HCT116 (cell line): ENCODE results near the gene HOXA2. TPM values are rescaled to one million over a fixed set of nuclear protein-coding genes. Genes with fewer than 3 reads are reported as not detected.

Experiments
- ATAC-seq: fragments of 200-7000 bp; cut with Tn5 transposase; 2 replicates; pipeline ENCODE4 v1.9.1; 2020; ENCODE audit warnings: mild to moderate bottlenecking, moderate library complexity
- BruUV-seq: library from RNA; stranded (reverse); fragments of 400-500 nt; replicated peaks from 2 replicates; lab custom pipeline; 2021; lab: Mats Ljungman, UMichigan
- CTCF ChIA-PET: fragments of 300-600 bp; sonication (Branson Sonifier 250); formaldehyde crosslinking; loops from one replicate; lab custom pipeline; 2021; ENCODE audit warnings: antibody characterized with exemption; lab: Charles Lee
- POLR2A ChIA-PET: fragments of 300-600, 350-600 bp; sonication (Branson Sonifier 250); formaldehyde crosslinking; loops from one replicate; lab custom pipeline; 2021; ENCODE audit warnings: antibody characterized with exemption; lab: Charles Lee
- RAD21 ChIA-PET, 2 experiments: fragments of 300-600 bp; sonication (Branson Sonifier 250); formaldehyde crosslinking; loops; one replicate each; lab custom pipeline; 2023; ENCODE audit warnings: low total read pairs in 2 of 2; ENCODE audit not compliant: uncharacterized antibody in 2 of 2, unreplicated experiment in 2 of 2, low non-redundant PET in 1 of 2; lab: Charles Lee
- DNase-seq: peaks from one replicate; pipeline ENCODE4 v3.0.0-alpha.2; 2010; ENCODE audit warnings: low read depth, low spot score
- H2AFZ ChIP-seq: fragments of 200-600 bp; shearing (Covaris generic), sonication (generic); 2 replicates; pipeline ENCODE4 v1.6.1; 2017; ENCODE audit warnings: low read depth, mixed run types, mixed read lengths, antibody characterized with exemption, low read length; ENCODE audit not compliant: poor library complexity, severe bottlenecking
- H3K27ac ChIP-seq: 2 replicates; pipeline ENCODE4 v1.5.1; 2012; ENCODE audit warnings: low read depth, low read length
- H3K27me3 ChIP-seq: fragments of 200-600 bp; sonication (generic); 2 replicates; pipeline ENCODE4 v1.6.1; 2016; ENCODE audit warnings: mixed run types, low read length, mixed read lengths; ENCODE audit not compliant: insufficient read depth
- H3K36me3 ChIP-seq, 2 experiments: fragments of 200-500 bp in 1 of 2; fragments of 200-600 bp in 1 of 2; sonication (Bioruptor generic) in 1 of 2; sonication (generic) in 1 of 2; 2 replicates each; pipeline versions ENCODE4 v1.5.1 to v1.6.1; 2014 to 2016; ENCODE audit warnings: low read length in 2 of 2, inconsistent platforms in 1 of 2, mixed read lengths in 1 of 2, mixed run types in 1 of 2; ENCODE audit not compliant: insufficient read depth in 2 of 2, control insufficient read depth in 1 of 2
- H3K4me1 ChIP-seq, 2 experiments: fragments of 200-600 bp in 1 of 2; sonication (generic) in 1 of 2; 2 replicates each; pipeline versions ENCODE4 v1.5.1 to v1.6.1; 2012 to 2017; ENCODE audit warnings: low read length in 2 of 2, inconsistent platforms in 1 of 2, mild to moderate bottlenecking in 1 of 2, mixed read lengths in 1 of 2, mixed run types in 1 of 2, moderate library complexity in 1 of 2; ENCODE audit not compliant: insufficient read depth in 2 of 2, control insufficient read depth in 1 of 2
- H3K4me2 ChIP-seq: fragments of 200-600 bp; sonication (generic); 2 replicates; pipeline ENCODE4 v1.6.1; 2017; ENCODE audit warnings: mixed run types, low read length, mixed read lengths
- H3K4me3 ChIP-seq, 2 experiments: fragments of 200-600 bp in 1 of 2; sonication (generic) in 1 of 2; replicated peaks in 1 of 2; 2 replicates each; pipeline ENCODE4 v1.5.1; 2011 to 2016; ENCODE audit warnings: low read length in 2 of 2, control low read depth in 1 of 2, low read depth in 1 of 2, mild to moderate bottlenecking in 1 of 2, mixed read lengths in 1 of 2, mixed run types in 1 of 2
- H3K79me2 ChIP-seq: fragments of 200-600 bp; sonication (generic); 2 replicates; pipeline ENCODE4 v1.6.1; 2017; ENCODE audit warnings: mild to moderate bottlenecking, mixed run types, low read length, moderate library complexity, mixed read lengths; ENCODE audit not compliant: insufficient read depth
- H3K9ac ChIP-seq: fragments of 200-600 bp; sonication (generic); 2 replicates; pipeline ENCODE4 v1.6.1; 2016; ENCODE audit warnings: low read length, mixed read lengths
- H3K9me2 ChIP-seq: fragments of 200-600 bp; sonication (generic), shearing (Covaris generic); 2 replicates; pipeline ENCODE4 v1.6.1; 2017; ENCODE audit warnings: mixed run types, mild to moderate bottlenecking, moderate library complexity; ENCODE audit not compliant: insufficient read depth
- H3K9me3 ChIP-seq, 2 experiments: fragments of 200-500 bp in 1 of 2; fragments of 200-600 bp in 1 of 2; sonication (Bioruptor generic) in 1 of 2; sonication (generic) in 1 of 2; 2 replicates each; pipeline ENCODE4 v1.6.1; 2014 to 2017; ENCODE audit warnings: low read length in 2 of 2, mixed read lengths in 2 of 2, inconsistent platforms in 1 of 2, low read depth in 1 of 2, mild to moderate bottlenecking in 1 of 2, mixed run types in 1 of 2, moderate library complexity in 1 of 2; ENCODE audit not compliant: control insufficient read depth in 1 of 2, insufficient read depth in 1 of 2
- H4K20me1 ChIP-seq: fragments of 200-600 bp; sonication (generic), shearing (Covaris generic); 2 replicates; pipeline ENCODE4 v1.6.1; 2017; ENCODE audit warnings: mixed run types, mild to moderate bottlenecking, moderate library complexity; ENCODE audit not compliant: insufficient read depth
- CBX3 ChIP-seq: IDR thresholded peaks from 2 replicates; pipeline ENCODE4 v1.6.1; 2012; ENCODE audit warnings: low read depth
- CEBPB ChIP-seq: IDR thresholded peaks from 2 replicates; pipeline ENCODE4 v1.6.1; 2012; ENCODE audit warnings: low read depth
- EGR1 ChIP-seq: IDR thresholded peaks from 2 replicates; pipeline ENCODE4 v1.6.1; 2012; ENCODE audit warnings: low read depth
- ELF1 ChIP-seq: IDR thresholded peaks from 2 replicates; pipeline ENCODE4 v1.6.1; 2012; ENCODE audit warnings: low read depth, borderline replicate concordance
- JUND ChIP-seq: IDR thresholded peaks from 2 replicates; pipeline ENCODE4 v1.6.1; 2012
- POLR2A ChIP-seq: IDR thresholded peaks from 2 replicates; pipeline ENCODE4 v1.7.0; 2011; ENCODE audit warnings: borderline replicate concordance; ENCODE audit not compliant: insufficient read depth, insufficient read length; ENCODE audit errors: extremely low read depth
- POLR2AphosphoS5 ChIP-seq: IDR thresholded peaks from 2 replicates; pipeline ENCODE4 v1.6.1; 2011; ENCODE audit warnings: mild to moderate bottlenecking, low read depth, low read length, moderate library complexity
- SIN3A ChIP-seq: IDR thresholded peaks from 2 replicates; pipeline ENCODE4 v1.6.1; 2012; ENCODE audit warnings: low read depth
- SP1 ChIP-seq: IDR thresholded peaks from 2 replicates; pipeline ENCODE4 v1.6.1; 2012; ENCODE audit warnings: low read depth
- SRF ChIP-seq: IDR thresholded peaks from 2 replicates; pipeline ENCODE4 v1.6.1; 2012; ENCODE audit warnings: low read depth
- TCF7L2 ChIP-seq: IDR thresholded peaks from 2 replicates; pipeline ENCODE4 v1.7.0; 2011; ENCODE audit warnings: borderline replicate concordance, inconsistent platforms; ENCODE audit not compliant: insufficient read depth, insufficient read length; ENCODE audit errors: extremely low read depth
- ZNF274 ChIP-seq: fragments of 200-500 bp; sonication (Bioruptor generic); IDR thresholded peaks from 2 replicates; pipeline ENCODE4 v1.6.1; 2014; ENCODE audit warnings: mild to moderate bottlenecking, low read depth, low read length, inconsistent platforms
- intact Hi-C: fragments of 100-400 bp; cut with micrococcal nuclease; formaldehyde crosslinking; loops from 2 replicates; pipeline ENCODE4 v1.10.0; 2022
- total RNA-seq: library from RNA; stranded (reverse); gene quantifications from one replicate; pipeline ENCODE4 v1.2.1, GENCODE V29; 2021; ENCODE audit not compliant: unreplicated experiment
- TF ChIP-seq, protein P1 (sequence below): IDR thresholded peaks from 2 replicates; pipeline ENCODE4 v1.6.1; 2012; ENCODE audit warnings: low read depth
- TF ChIP-seq, protein P2 (sequence below), 3 experiments: fragments of 200-600 bp in 1 of 3; sonication (generic) in 1 of 3; IDR thresholded peaks in 2 of 3; conservative IDR thresholded peaks in 1 of 3; 2 replicates each; pipeline ENCODE4 v1.5.1; 2012 to 2017; ENCODE audit warnings: low read depth in 2 of 3, low read length in 2 of 3, antibody characterized with exemption in 1 of 3, borderline replicate concordance in 1 of 3, control low read depth in 1 of 3, mild to moderate bottlenecking in 1 of 3, mixed read lengths in 1 of 3, mixed run types in 1 of 3, moderate library complexity in 1 of 3; ENCODE audit not compliant: insufficient read depth in 1 of 3

Gene HOXA2
- total RNA-seq, 1 experiment from 2014 or later = 0.57 TPM

DNA sequence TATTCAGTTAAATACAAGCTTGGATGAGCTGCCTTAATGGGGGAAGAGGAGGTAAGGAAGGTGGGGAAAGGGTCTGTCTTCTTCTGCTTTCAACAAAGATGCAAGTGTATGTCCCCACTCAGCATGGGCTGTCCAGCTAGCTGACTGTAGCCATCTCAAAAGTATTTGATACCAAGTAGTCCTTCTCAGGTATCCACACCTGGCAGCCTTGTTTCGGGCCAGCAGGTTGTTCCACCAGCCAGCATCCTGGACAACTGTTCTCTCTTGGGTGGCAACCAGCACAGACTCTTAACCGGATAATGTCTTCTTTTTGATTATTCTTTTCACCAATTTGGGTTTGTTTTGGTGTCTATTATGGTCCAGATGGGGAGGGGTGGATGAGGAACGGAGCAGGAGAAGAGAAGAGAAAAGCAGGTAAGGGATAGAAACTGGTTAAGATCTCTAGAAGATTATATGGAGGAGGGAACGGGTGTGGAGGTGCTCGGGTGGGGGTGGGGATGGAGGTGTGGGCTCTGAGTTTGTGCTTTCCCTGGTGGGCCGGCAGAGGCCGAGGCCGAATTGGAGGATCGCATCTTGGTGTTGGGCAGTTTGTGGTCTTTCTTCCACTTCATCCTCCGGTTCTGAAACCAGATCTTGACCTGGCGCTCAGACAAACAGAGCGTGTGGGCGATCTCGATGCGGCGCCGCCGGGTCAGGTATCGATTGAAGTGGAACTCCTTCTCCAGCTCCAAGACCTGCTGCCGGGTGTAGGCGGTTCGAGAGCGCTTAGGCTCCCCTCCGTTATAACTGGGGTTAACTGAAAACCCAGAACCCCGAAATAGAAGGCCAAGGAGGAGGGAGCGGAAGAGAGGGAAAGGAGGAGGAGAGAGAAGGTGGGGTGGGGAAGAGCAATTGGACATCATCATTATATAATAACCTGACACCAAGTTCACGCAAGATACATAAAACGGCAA is 26.6 kb upstream of the HOXA2 start:
- no peak for TF ChIP-seq EGR1
- TF ChIP-seq ELF1 = no peak
- no peak for TF ChIP-seq CBX3
- TF ChIP-seq SRF = no peak
- TF ChIP-seq TCF7L2 = no peak
- no peak for ATAC-seq
- H3K79me2 ChIP-seq = no peaks in the 10 kb centered on the region
- ChIA-PET RAD21 (no interaction called here), POLR2A (interaction anchor here (1.0 to 1.1 kb wide), 2 partner anchors 9 to 14 kb away, joined by 3 to 4 read pairs; no protein-coding TSS in a partner anchor), CTCF (no interaction called here)
- BruUV-seq = no TSS peak
- H3K4me3 ChIP-seq = no peak overlapping the region
- H3K9me3 ChIP-seq = no peaks in the 10 kb centered on the region
- H3K4me2 ChIP-seq = peak overlapping the region; percentile 91; the same call in 1 of the 2 replicates
- intact Hi-C loops = no loop called here
- peaks cover 27% of the 10 kb centered on the region for H3K27me3 ChIP-seq
- DNase-seq = no peak
- no peaks in the 10 kb centered on the region for H3K9me2 ChIP-seq
- H2AFZ ChIP-seq = no peak overlapping the region
- peaks cover 23 to 75% of the 10 kb centered on the region in 2 experiments for H3K4me1 ChIP-seq
- H3K36me3 ChIP-seq = no peaks in the 10 kb centered on the region
- H4K20me1 ChIP-seq = no peaks in the 10 kb centered on the region
- H3K27ac ChIP-seq = no peak overlapping the region
- H3K9ac ChIP-seq = no peak overlapping the region

DNA sequence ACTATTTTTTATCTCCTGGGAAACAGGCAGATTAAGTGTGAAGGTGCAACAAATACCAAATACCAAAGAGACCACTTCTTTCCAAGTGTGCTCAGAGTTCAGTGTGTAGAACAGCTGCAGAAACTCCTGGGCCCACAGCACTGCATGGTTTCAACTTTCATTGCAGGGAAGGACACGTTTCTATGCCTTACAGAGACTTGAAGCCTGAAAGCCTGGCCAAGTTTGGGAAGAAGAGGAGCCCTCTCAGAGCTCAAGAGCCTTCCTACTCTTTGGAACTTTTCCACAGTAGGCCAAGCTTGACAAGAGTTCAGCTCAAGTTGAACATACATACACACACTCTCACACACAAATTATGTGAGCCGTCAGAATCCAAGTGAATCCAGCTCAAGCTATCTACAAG is 25.6 kb upstream of the HOXA2 start:
- no TSS peak for BruUV-seq
- H3K27me3 ChIP-seq = peaks cover 29% of the 10 kb centered on the region
- H4K20me1 ChIP-seq = no peaks in the 10 kb centered on the region
- H3K36me3 ChIP-seq = no peaks in the 10 kb centered on the region
- H3K4me1 ChIP-seq = peaks cover 24 to 75% of the 10 kb centered on the region in 2 experiments
- RAD21 ChIA-PET = no interaction called here
- H3K27ac ChIP-seq = no peak overlapping the region
- no peak overlapping the region for H3K4me3 ChIP-seq
- H3K9me3 ChIP-seq = no peaks in the 10 kb centered on the region
- DNase-seq (no peak), ATAC-seq (no peak)
- H3K79me2 ChIP-seq = no peaks in the 10 kb centered on the region
- CTCF ChIA-PET = no interaction called here
- no peak overlapping the region for H2AFZ ChIP-seq
- no peak overlapping the region; the same call in 1 of the 2 replicates for H3K4me2 ChIP-seq
- H3K9ac ChIP-seq = no peak overlapping the region
- POLR2A ChIA-PET = interaction anchor here (1.0 to 1.1 kb wide), 2 partner anchors 8 to 13 kb away, joined by 3 to 4 read pairs; no protein-coding TSS in a partner anchor
- H3K9me2 ChIP-seq = no peaks in the 10 kb centered on the region
- intact Hi-C loops = no loop called here
- no peak for TF ChIP-seq ELF1
- TF ChIP-seq, protein P1, sequence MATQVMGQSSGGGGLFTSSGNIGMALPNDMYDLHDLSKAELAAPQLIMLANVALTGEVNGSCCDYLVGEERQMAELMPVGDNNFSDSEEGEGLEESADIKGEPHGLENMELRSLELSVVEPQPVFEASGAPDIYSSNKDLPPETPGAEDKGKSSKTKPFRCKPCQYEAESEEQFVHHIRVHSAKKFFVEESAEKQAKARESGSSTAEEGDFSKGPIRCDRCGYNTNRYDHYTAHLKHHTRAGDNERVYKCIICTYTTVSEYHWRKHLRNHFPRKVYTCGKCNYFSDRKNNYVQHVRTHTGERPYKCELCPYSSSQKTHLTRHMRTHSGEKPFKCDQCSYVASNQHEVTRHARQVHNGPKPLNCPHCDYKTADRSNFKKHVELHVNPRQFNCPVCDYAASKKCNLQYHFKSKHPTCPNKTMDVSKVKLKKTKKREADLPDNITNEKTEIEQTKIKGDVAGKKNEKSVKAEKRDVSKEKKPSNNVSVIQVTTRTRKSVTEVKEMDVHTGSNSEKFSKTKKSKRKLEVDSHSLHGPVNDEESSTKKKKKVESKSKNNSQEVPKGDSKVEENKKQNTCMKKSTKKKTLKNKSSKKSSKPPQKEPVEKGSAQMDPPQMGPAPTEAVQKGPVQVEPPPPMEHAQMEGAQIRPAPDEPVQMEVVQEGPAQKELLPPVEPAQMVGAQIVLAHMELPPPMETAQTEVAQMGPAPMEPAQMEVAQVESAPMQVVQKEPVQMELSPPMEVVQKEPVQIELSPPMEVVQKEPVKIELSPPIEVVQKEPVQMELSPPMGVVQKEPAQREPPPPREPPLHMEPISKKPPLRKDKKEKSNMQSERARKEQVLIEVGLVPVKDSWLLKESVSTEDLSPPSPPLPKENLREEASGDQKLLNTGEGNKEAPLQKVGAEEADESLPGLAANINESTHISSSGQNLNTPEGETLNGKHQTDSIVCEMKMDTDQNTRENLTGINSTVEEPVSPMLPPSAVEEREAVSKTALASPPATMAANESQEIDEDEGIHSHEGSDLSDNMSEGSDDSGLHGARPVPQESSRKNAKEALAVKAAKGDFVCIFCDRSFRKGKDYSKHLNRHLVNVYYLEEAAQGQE = no peak
- TF ChIP-seq, protein P2, sequence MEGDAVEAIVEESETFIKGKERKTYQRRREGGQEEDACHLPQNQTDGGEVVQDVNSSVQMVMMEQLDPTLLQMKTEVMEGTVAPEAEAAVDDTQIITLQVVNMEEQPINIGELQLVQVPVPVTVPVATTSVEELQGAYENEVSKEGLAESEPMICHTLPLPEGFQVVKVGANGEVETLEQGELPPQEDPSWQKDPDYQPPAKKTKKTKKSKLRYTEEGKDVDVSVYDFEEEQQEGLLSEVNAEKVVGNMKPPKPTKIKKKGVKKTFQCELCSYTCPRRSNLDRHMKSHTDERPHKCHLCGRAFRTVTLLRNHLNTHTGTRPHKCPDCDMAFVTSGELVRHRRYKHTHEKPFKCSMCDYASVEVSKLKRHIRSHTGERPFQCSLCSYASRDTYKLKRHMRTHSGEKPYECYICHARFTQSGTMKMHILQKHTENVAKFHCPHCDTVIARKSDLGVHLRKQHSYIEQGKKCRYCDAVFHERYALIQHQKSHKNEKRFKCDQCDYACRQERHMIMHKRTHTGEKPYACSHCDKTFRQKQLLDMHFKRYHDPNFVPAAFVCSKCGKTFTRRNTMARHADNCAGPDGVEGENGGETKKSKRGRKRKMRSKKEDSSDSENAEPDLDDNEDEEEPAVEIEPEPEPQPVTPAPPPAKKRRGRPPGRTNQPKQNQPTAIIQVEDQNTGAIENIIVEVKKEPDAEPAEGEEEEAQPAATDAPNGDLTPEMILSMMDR (IDR thresholded peaks at IDR 0.05 in 2 of 3, conservative IDR thresholded peaks at IDR 0.05 in 1 of 3; ENCODE audit: borderline replicate concordance in 1 of 3, insufficient read depth in 1 of 3, low read depth in 2 of 3, low read length in 2 of 3) = no peak
- no peak for TF ChIP-seq JUND
- TF ChIP-seq SRF = no peak
- no peak for TF ChIP-seq CEBPB
- no peak for TF ChIP-seq ZNF274
- TF ChIP-seq POLR2AphosphoS5 = no peak
- no peak for TF ChIP-seq SIN3A
- no peak for TF ChIP-seq POLR2A
- TF ChIP-seq EGR1 = no peak
- no peak for TF ChIP-seq SP1
